ENCODE results near the gene RIMS4. TPM values are rescaled to one million over a fixed set of nuclear protein-coding genes. Genes with fewer than 3 reads are reported as not detected.

The RIMS4 gene
- polyA plus RNA-seq, 4 donors: 1.2 to 9.3 TPM; not detected in 2

GRCh38 chr20:44720621-44720996, 89.7 kb downstream of the RIMS4 start:
- no peaks in the 10 kb centered on the region for H3K4me1 ChIP-seq (ENCODE audit: control insufficient read depth in 3 of 3, insufficient read depth in 2 of 3, low read depth in 1 of 3, low read length in 2 of 3)
- H3K27ac ChIP-seq (ENCODE audit: low read depth in 1 of 3, low read length in 2 of 3): no peak overlapping the region
- peaks cover 0 to 11% (median 0%) of the 10 kb centered on the region in 3 donors for H3K27me3 ChIP-seq (ENCODE audit: control insufficient read depth in 3 of 3, insufficient read depth in 3 of 3, low read length in 3 of 3)
- no peak for DNase-seq
- H3K36me3 ChIP-seq (ENCODE audit: control insufficient read depth in 3 of 3, insufficient read depth in 2 of 3, low read depth in 1 of 3, low read length in 3 of 3): no peaks in the 10 kb centered on the region
- H3K4me3 ChIP-seq (ENCODE audit: low read depth in 1 of 3, low read length in 3 of 3): no peak overlapping the region
- FAIRE-seq: no peak
- 71 to 75% (median 72%) methylated on average over 7 of the region's 7 CpGs for WGBS, 3 donors
- H3K9me3 ChIP-seq (ENCODE audit: control insufficient read depth in 2 of 2, insufficient read depth in 1 of 2, low read depth in 1 of 2, low read length in 1 of 2): no peaks in the 10 kb centered on the region

GRCh38 chr20:44719841-44720240, 90.5 kb downstream of the RIMS4 start:
- Histone ChIP-seq H3K27ac (ENCODE audit: low read depth in 1 of 3, low read length in 2 of 3) (no peak overlapping the region), H3K9me3 (ENCODE audit: control insufficient read depth in 2 of 2, insufficient read depth in 1 of 2, low read depth in 1 of 2, low read length in 1 of 2) (no peaks in the 10 kb centered on the region), H3K27me3 (ENCODE audit: control insufficient read depth in 3 of 3, insufficient read depth in 3 of 3, low read length in 3 of 3) (peaks cover 0 to 6% (median 0%) of the 10 kb centered on the region in 3 donors), H3K36me3 (ENCODE audit: control insufficient read depth in 3 of 3, insufficient read depth in 2 of 3, low read depth in 1 of 3, low read length in 3 of 3) (no peaks in the 10 kb centered on the region), H3K4me1 (ENCODE audit: control insufficient read depth in 3 of 3, insufficient read depth in 2 of 3, low read depth in 1 of 3, low read length in 2 of 3) (peaks cover 0 to 3% (median 0%) of the 10 kb centered on the region in 3 donors), H3K4me3 (ENCODE audit: low read depth in 1 of 3, low read length in 3 of 3) (no peak overlapping the region)
- FAIRE-seq (no peak), DNase-seq (no peak)
- 81 to 89% (median 86%) methylated on average over 18 to 19 of the region's 19 CpGs for WGBS, 3 donors

- Histone ChIP-seq H3K27ac (ENCODE audit: low read depth in 1 of 3, low read length in 2 of 3) (no peak overlapping the region), H3K4me1 (ENCODE audit: control insufficient read depth in 3 of 3, insufficient read depth in 2 of 3, low read depth in 1 of 3, low read length in 2 of 3) (peaks cover 0 to 7% (median 0%) of the 10 kb centered on the region in 3 donors), H3K27me3 (ENCODE audit: control insufficient read depth in 3 of 3, insufficient read depth in 3 of 3, low read length in 3 of 3) (no peaks in the 10 kb centered on the region), H3K9me3 (ENCODE audit: control insufficient read depth in 2 of 2, insufficient read depth in 1 of 2, low read depth in 1 of 2, low read length in 1 of 2) (no peaks in the 10 kb centered on the region), H3K4me3 (ENCODE audit: low read depth in 1 of 3, low read length in 3 of 3) (no peak overlapping the region), H3K36me3 (ENCODE audit: control insufficient read depth in 3 of 3, insufficient read depth in 2 of 3, low read depth in 1 of 3, low read length in 3 of 3) (no peaks in the 10 kb centered on the region)
- 21 to 57% (median 37%) methylated on average over 10 of the region's 10 CpGs for WGBS, 3 donors
- DNase-seq (peak; percentile 17 to 28), FAIRE-seq (no peak)
Observed at GRCh38 chr20:44717986-44718385, 92.4 kb downstream of the RIMS4 start.

- H3K27me3 ChIP-seq (ENCODE audit: control insufficient read depth in 3 of 3, insufficient read depth in 3 of 3, low read length in 3 of 3): no peaks in the 10 kb centered on the region
- H3K4me1 ChIP-seq (ENCODE audit: control insufficient read depth in 3 of 3, insufficient read depth in 2 of 3, low read depth in 1 of 3, low read length in 2 of 3): peaks cover 0 to 7% (median 0%) of the 10 kb centered on the region in 3 donors
- WGBS, 3 donors: 87 to 91% (median 88%) methylated on average over 13 of the region's 13 CpGs
- H3K9me3 ChIP-seq (ENCODE audit: control insufficient read depth in 2 of 2, insufficient read depth in 1 of 2, low read depth in 1 of 2, low read length in 1 of 2): no peaks in the 10 kb centered on the region
- H3K4me3 ChIP-seq (ENCODE audit: low read depth in 1 of 3, low read length in 3 of 3): no peak overlapping the region
- H3K36me3 ChIP-seq (ENCODE audit: control insufficient read depth in 3 of 3, insufficient read depth in 2 of 3, low read depth in 1 of 3, low read length in 3 of 3): no peaks in the 10 kb centered on the region
- DNase-seq: no peak
- H3K27ac ChIP-seq (ENCODE audit: low read depth in 1 of 3, low read length in 2 of 3): no peak overlapping the region
- no peak for FAIRE-seq
Observed at GRCh38 chr20:44716309-44717106, 93.8 kb downstream of the RIMS4 start.

GRCh38 chr20:44715499-44716308, 94.6 kb downstream of the RIMS4 start:
- no peak for FAIRE-seq
- WGBS, 3 donors: 78 to 88% (median 84%) methylated on average over 5 of the region's 5 CpGs

GRCh38 chr20:44714701-44715498, 95.4 kb downstream of the RIMS4 start, which contains the start of gene CCN5:
TSS of gene CCN5 (plus strand) at chr20:44715369. CDS start at chr20:44715391, 22 bp downstream.
- no peak for FAIRE-seq
- Histone ChIP-seq H3K4me3 (ENCODE audit: low read depth in 1 of 3, low read length in 3 of 3) (no peak within 1 kb of the TSS), H3K9me3 (ENCODE audit: control insufficient read depth in 2 of 2, insufficient read depth in 1 of 2, low read depth in 1 of 2, low read length in 1 of 2) (no peaks in the 10 kb centered on the region), H3K36me3 (ENCODE audit: control insufficient read depth in 3 of 3, insufficient read depth in 2 of 3, low read depth in 1 of 3, low read length in 3 of 3) (no peaks in the 10 kb centered on the region), H3K27ac (ENCODE audit: low read depth in 1 of 3, low read length in 2 of 3) (no peak within 1 kb of the TSS), H3K27me3 (ENCODE audit: control insufficient read depth in 3 of 3, insufficient read depth in 3 of 3, low read length in 3 of 3) (no peaks in the 10 kb centered on the region), H3K4me1 (ENCODE audit: control insufficient read depth in 3 of 3, insufficient read depth in 2 of 3, low read depth in 1 of 3, low read length in 2 of 3) (peaks cover 0 to 7% (median 0%) of the 10 kb centered on the region in 3 donors)
- DNase-seq: peak; percentile 50 to 66
- WGBS, 3 donors: 21 to 42% (median 26%) methylated on average over 17 to 28 of the region's 28 CpGs

More at GRCh38 chr20:44715499-44716308, 94.6 kb downstream of the RIMS4 start:
- H3K4me3 ChIP-seq (ENCODE audit: low read depth in 1 of 3, low read length in 3 of 3): no peak overlapping the region
- peaks cover 0 to 7% (median 0%) of the 10 kb centered on the region in 3 donors for H3K4me1 ChIP-seq (ENCODE audit: control insufficient read depth in 3 of 3, insufficient read depth in 2 of 3, low read depth in 1 of 3, low read length in 2 of 3)
- DNase-seq: no peak
- no peak overlapping the region for H3K27ac ChIP-seq (ENCODE audit: low read depth in 1 of 3, low read length in 2 of 3)
- H3K9me3 ChIP-seq (ENCODE audit: control insufficient read depth in 2 of 2, insufficient read depth in 1 of 2, low read depth in 1 of 2, low read length in 1 of 2): no peaks in the 10 kb centered on the region
- H3K36me3 ChIP-seq (ENCODE audit: control insufficient read depth in 3 of 3, insufficient read depth in 2 of 3, low read depth in 1 of 3, low read length in 3 of 3): no peaks in the 10 kb centered on the region
- H3K27me3 ChIP-seq (ENCODE audit: control insufficient read depth in 3 of 3, insufficient read depth in 3 of 3, low read length in 3 of 3): no peaks in the 10 kb centered on the region

GRCh38 chr20:44714102-44714700, 96.1 kb downstream of the RIMS4 start:
- no peak overlapping the region for H3K4me3 ChIP-seq (ENCODE audit: low read depth in 1 of 3, low read length in 3 of 3)
- 49 to 59% (median 57%) methylated on average over 13 of the region's 13 CpGs for WGBS, 3 donors
- H3K4me1 ChIP-seq (ENCODE audit: control insufficient read depth in 3 of 3, insufficient read depth in 2 of 3, low read depth in 1 of 3, low read length in 2 of 3): peaks cover 0 to 7% (median 0%) of the 10 kb centered on the region in 3 donors
- DNase-seq: no peak
- H3K27ac ChIP-seq (ENCODE audit: low read depth in 1 of 3, low read length in 2 of 3): no peak overlapping the region
- H3K36me3 ChIP-seq (ENCODE audit: control insufficient read depth in 3 of 3, insufficient read depth in 2 of 3, low read depth in 1 of 3, low read length in 3 of 3): no peaks in the 10 kb centered on the region
- H3K27me3 ChIP-seq (ENCODE audit: control insufficient read depth in 3 of 3, insufficient read depth in 3 of 3, low read length in 3 of 3): no peaks in the 10 kb centered on the region
- FAIRE-seq: no peak
- no peaks in the 10 kb centered on the region for H3K9me3 ChIP-seq (ENCODE audit: control insufficient read depth in 2 of 2, insufficient read depth in 1 of 2, low read depth in 1 of 2, low read length in 1 of 2)

All from small intestine (tissue), 7 donors.